K562 (cell line): ENCODE measurements around the gene CTRL. TPM values are rescaled to one million over a fixed set of nuclear protein-coding genes. Genes with fewer than 3 reads are reported as not detected.

Experiments
- BHLHE40 ChIP-seq: IDR thresholded peaks from 2 replicates; pipeline ENCODE4 v1.6.1; 2011; ENCODE audit warnings: low read length, improper control_type of control experiment
- CGGBP1 ChIP-seq: fragments of 250-450 bp; sonication (Bioruptor Pico); IDR thresholded peaks from 2 replicates; pipeline ENCODE4 v1.9.0; 2021; ENCODE audit warnings: mild to moderate bottlenecking
- CHAMP1 ChIP-seq: fragments of 450-650 bp; IDR thresholded peaks from 2 replicates; pipeline ENCODE4 v1.6.1; 2016; ENCODE audit warnings: mild to moderate bottlenecking
- DEAF1 ChIP-seq: fragments of 450-650 bp; formaldehyde crosslinking; IDR thresholded peaks from 2 replicates; pipeline ENCODE4 v1.4.0; 2020; ENCODE audit warnings: mild to moderate bottlenecking, moderate library complexity
- ELF2 ChIP-seq: fragments of 250-450 bp; sonication (Bioruptor Pico); IDR thresholded peaks from 2 replicates; pipeline ENCODE4 v1.5.0; 2021; ENCODE audit warnings: mild to moderate bottlenecking
- MEF2D ChIP-seq: conservative IDR thresholded peaks from 2 replicates; pipeline ENCODE4 v1.6.1; 2016; ENCODE audit warnings: low read depth, missing genetic modification characterization, missing compliant biosample characterization
- MYNN ChIP-seq, 2 experiments: sonication (generic); formaldehyde crosslinking in 1 of 2; IDR thresholded peaks; 2 replicates each; pipeline versions ENCODE4 v1.5.0 to v1.6.1; 2016 to 2020; ENCODE audit warnings: antibody characterized with exemption in 1 of 2, missing genetic modification reagents in 1 of 2
- NFYB ChIP-seq: IDR thresholded peaks from 2 replicates; pipeline ENCODE4 v1.6.1; 2011; ENCODE audit warnings: mild to moderate bottlenecking, moderate library complexity; ENCODE audit not compliant: insufficient read length; ENCODE audit errors: extremely low read depth
- SLC30A9 ChIP-seq: fragments of 250-450 bp; sonication (Bioruptor Pico); IDR thresholded peaks from 2 replicates; pipeline ENCODE4 v1.8.0; 2022; ENCODE audit warnings: mild to moderate bottlenecking, moderate library complexity
- SMARCC2 ChIP-seq: fragments of 450-650 bp; IDR thresholded peaks from 2 replicates; pipeline ENCODE4 v1.6.1; 2017; ENCODE audit warnings: antibody characterized with exemption, moderate library complexity, mild to moderate bottlenecking, low read depth
- SMARCE1 ChIP-seq: fragments of 450-650 bp; IDR thresholded peaks from 2 replicates; pipeline ENCODE4 v1.7.1; 2016; ENCODE audit warnings: mild to moderate bottlenecking
- ZBTB2 ChIP-seq: fragments of 450-650 bp; IDR thresholded peaks from 2 replicates; pipeline ENCODE4 v1.6.1; 2016; ENCODE audit warnings: antibody characterized with exemption
- ZBTB49 ChIP-seq: sonication (generic); formaldehyde crosslinking; IDR thresholded peaks from 2 replicates; pipeline ENCODE4 v1.8.0; 2022; ENCODE audit warnings: missing genetic modification reagents, mild to moderate bottlenecking, borderline replicate concordance
- ZNF263 ChIP-seq: sonication (generic); formaldehyde crosslinking; IDR thresholded peaks from 2 replicates; pipeline ENCODE4 v1.8.0; 2022; ENCODE audit warnings: mild to moderate bottlenecking, missing genetic modification reagents, borderline replicate concordance
- ZNF518B ChIP-seq: fragments of 250-450 bp; sonication (Bioruptor Pico); IDR thresholded peaks from 2 replicates; pipeline ENCODE4 v1.5.0; 2021; ENCODE audit warnings: mild to moderate bottlenecking, moderate library complexity
- polyA plus RNA-seq, 8 experiments: library from polyadenylated mRNA; depleted of rRNA in 4 of 8; stranded (reverse) in 5 of 8; unstranded in 3 of 8; fragments of >200 nt; fragmentation: Nextera tagmentation in 2 of 8; fragmentation: Illumina TruSeq in 1 of 8; extraction: Ambion mirVana in 2 of 8; extraction: Trizol in 1 of 8; gene quantifications; 2 replicates each; pipeline versions ENCODE4 v1.2.1 to v1.2.3, GENCODE V29; 2011 to 2014; ENCODE audit warnings: inconsistent platforms in 1 of 8, missing spikeins in 1 of 8
- total RNA-seq, 7 experiments: library from RNA; depleted of rRNA in 6 of 7; stranded (reverse); fragments of >200 nt in 6 of 7; fragmentation: Illumina TruSeq in 2 of 7; extraction: Trizol in 2 of 7; gene quantifications; 2 replicates each; pipeline versions ENCODE4 v1.2.1 to v1.2.3, GENCODE V29; 2011 to 2021; ENCODE audit warnings: low replicate concordance in 1 of 7

Gene CTRL
- total and polyA plus RNA-seq, 9 of the 15 experiments (the other 6 are each of a cell fraction or from before 2014, with no cell fraction given) = 1.4 to 5.6 (median 2.5) TPM

- no peak for TF ChIP-seq MEF2D (tag)
- no peak for TF ChIP-seq DEAF1 (CRISPR knock-in tag)
- no peak for TF ChIP-seq CGGBP1 (CRISPR knock-in tag)
- TF ChIP-seq ZNF263 (CRISPR knock-in tag) = peak; percentile 97
- no peak for TF ChIP-seq BHLHE40
- TF ChIP-seq ZBTB49 (CRISPR knock-in tag) = no peak
- TF ChIP-seq ZBTB2 = no peak
- no peak for TF ChIP-seq ZNF518B (CRISPR knock-in tag)
- no peak for TF ChIP-seq ELF2
- no peak for TF ChIP-seq SMARCE1
- no peak for TF ChIP-seq CHAMP1
- TF ChIP-seq SLC30A9 = no peak
- TF ChIP-seq SMARCC2 = no peak
- TF ChIP-seq MYNN (IDR thresholded peaks at IDR 0.05) = no peak
- no peak for TF ChIP-seq MYNN (CRISPR knock-in tag; IDR thresholded peaks at IDR 0.05)
- no peak for TF ChIP-seq NFYB
Observed at GRCh38 chr16:67968400-67969253, 37.0 kb upstream of the CTRL start, which contains the start of gene SLC12A4 (continued).
